Thyroid gland (tissue), 4 donors: ENCODE data around the gene CA5A.

Experiments used
- CTCF ChIP-seq, 6 experiments: fragments of 200-600 bp in 3 of 6; fragments of 450-650 bp in 3 of 6; sonication (generic) in 3 of 6; IDR thresholded peaks; one replicate each; pipeline ENCODE4 v1.5.1; 2016 to 2019; ENCODE audit warnings: antibody characterized with exemption in 6 of 6, mild to moderate bottlenecking in 2 of 6, inconsistent platforms in 1 of 6, moderate library complexity in 1 of 6
- POLR2A ChIP-seq, 2 donors: fragments of 450-650 bp; IDR thresholded peaks; one replicate each; pipeline ENCODE4 v1.6.1; 2017; ENCODE audit warnings: antibody characterized with exemption in 2 of 2, mild to moderate bottlenecking in 2 of 2, moderate library complexity in 1 of 2

GRCh38 chr16:87950765-87951551 lies 14.6 kb upstream of the CA5A start, which contains the start of gene BANP:
- peak in 5 of 6 experiments; percentile 10 to 55 (median 36) for TF ChIP-seq CTCF (IDR thresholded peaks at IDR 0.05)
- TF ChIP-seq POLR2A (IDR thresholded peaks at IDR 0.05) = peak in 1 of 2 donors; percentile 84
